GM18526 (cell line): ENCODE data around the gene NT5C.

Experiments used
- POLR2A ChIP-seq: IDR thresholded peaks from 3 replicates; pipeline ENCODE4 v1.6.1; 2011; ENCODE audit not compliant: insufficient read length; ENCODE audit errors: extremely low read depth

NT5C gene

DNA sequence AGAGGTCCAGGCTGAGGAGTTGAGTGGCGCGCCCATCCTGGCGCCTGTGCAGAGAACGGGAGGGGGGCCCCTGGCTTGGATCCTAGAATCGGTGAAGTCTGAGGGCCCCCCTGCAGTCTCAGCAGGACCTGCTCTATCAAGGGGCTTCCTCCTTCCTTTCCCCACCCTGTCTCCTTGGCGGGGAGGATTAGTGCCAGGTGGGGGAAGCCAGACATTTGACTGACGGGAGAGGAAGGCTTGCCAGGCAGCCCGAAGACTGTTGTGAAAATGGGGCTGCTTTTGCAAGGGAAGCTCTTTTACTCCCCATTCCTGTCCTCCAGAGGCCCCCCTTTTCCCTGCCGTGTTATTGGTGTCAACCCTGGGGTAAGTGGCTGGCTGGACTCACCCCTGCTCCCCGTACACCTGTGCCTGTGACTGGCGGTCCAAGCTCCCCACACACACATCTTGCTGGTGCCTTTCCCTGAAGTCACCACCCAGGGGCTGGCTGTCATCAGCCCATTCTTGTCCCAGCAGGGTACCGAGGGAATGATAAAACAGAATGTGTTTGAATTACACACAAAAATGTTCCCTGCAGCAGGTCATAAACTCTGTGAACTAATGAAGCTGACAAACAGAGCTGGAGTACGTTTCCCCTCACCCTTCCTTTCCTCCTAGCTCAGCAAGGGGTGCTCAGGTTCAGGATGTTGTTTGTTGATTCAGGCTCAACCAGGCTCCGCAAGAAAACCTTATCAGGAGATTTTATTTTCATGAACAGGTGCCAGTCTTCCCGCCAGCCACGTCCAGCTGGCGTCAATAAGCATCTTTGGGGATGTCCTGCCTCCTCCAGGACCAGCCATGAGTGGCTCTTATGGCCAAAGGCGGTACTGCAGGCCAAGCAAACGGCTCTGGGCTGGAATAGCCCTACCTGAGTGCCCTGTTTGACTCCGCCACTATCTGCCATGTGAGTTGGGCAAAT is 26.1 kb downstream of the NT5C start:
- TF ChIP-seq POLR2A, result no peak

GRCh38 chr17:75103601-75104554 is 27.7 kb downstream of the NT5C start:
- no peak for TF ChIP-seq POLR2A

DNA sequence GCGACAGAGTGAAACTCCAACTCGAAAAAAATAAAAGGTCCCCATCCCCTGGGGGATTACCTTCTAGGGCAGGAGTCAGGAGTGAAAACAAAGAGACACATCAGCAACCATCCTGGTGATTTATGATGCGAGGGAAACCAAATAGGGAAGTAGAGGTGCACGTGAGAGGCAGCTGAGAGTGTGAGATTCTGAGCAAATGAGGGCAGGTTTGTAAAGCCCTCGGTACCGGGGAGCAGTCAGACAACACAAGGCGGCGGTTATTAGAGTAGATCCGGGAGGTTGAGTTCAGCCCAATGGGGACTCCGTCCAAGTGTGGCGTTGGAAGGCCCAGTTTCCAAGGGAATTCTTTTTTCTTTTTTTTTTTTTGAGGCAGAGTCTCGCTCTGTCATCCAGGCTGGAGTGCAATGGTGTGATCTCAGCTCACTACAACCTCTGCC is 29.1 kb downstream of the NT5C start:
- TF ChIP-seq POLR2A, result no peak

- TF ChIP-seq POLR2A, result no peak
Measured at GRCh38 chr17:75099881-75100595, 31.5 kb downstream of the NT5C start.

- no peak for TF ChIP-seq POLR2A
Measured at GRCh38 chr17:75098861-75099260, 32.7 kb downstream of the NT5C start.

- no peak for TF ChIP-seq POLR2A
Measured at GRCh38 chr17:75097865-75098264, 33.7 kb downstream of the NT5C start.

- no peak for TF ChIP-seq POLR2A
Measured at GRCh38 chr17:75096082-75096625, 35.4 kb downstream of the NT5C start.

DNA sequence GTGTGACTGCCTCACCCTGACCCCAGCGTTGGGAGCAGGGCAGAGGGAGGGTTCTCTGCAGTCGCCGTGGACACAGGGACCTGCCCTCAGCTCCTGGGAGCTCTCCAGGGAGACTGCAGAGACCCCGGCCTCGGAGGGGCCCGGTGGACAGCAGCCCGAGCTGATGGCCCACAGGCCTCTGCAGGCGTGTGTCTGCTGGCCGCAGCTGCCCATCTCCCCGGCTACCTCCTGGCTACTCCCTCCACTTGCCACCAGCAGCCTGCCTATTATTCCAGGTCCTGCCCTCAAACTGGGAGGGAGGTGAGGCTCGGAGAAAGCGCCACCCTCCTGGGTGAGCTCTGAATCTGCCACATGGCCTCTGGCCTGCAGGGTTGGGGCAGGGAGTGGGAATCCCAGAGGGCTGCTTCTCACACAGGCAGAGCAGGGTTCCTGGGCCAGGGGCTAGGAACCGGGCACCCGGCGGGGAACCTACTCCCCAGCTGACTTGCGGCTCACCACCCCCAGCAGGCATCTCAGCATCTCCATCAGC is 36.6 kb downstream of the NT5C start:
- no peak for TF ChIP-seq POLR2A

- TF ChIP-seq POLR2A, result no peak
Measured at GRCh38 chr17:75093548-75094158, 37.9 kb downstream of the NT5C start.

DNA sequence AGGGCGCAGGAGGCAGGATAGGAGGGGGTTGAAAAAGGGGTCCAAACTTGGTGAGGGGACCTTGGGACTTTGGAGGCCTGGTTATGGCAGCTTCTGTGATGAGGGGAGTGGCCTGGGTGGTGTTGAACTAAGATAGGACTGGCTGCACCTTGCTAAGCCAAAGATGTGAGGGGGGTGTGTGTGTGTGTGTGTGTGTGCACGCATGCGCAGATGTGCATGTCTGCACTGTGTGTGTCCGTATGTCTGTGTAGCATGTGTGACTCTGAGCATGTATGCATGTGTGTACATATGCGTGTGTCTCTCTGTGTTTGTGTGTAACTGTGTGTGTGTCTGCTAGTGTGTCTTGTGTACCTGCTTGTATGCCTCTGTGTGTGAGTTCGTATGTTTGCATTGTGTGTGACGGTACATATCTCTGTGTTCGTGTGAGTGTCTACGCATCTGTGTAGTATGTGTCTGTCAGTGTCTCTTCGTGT is 39.7 kb downstream of the NT5C start:
- TF ChIP-seq POLR2A, result no peak

DNA sequence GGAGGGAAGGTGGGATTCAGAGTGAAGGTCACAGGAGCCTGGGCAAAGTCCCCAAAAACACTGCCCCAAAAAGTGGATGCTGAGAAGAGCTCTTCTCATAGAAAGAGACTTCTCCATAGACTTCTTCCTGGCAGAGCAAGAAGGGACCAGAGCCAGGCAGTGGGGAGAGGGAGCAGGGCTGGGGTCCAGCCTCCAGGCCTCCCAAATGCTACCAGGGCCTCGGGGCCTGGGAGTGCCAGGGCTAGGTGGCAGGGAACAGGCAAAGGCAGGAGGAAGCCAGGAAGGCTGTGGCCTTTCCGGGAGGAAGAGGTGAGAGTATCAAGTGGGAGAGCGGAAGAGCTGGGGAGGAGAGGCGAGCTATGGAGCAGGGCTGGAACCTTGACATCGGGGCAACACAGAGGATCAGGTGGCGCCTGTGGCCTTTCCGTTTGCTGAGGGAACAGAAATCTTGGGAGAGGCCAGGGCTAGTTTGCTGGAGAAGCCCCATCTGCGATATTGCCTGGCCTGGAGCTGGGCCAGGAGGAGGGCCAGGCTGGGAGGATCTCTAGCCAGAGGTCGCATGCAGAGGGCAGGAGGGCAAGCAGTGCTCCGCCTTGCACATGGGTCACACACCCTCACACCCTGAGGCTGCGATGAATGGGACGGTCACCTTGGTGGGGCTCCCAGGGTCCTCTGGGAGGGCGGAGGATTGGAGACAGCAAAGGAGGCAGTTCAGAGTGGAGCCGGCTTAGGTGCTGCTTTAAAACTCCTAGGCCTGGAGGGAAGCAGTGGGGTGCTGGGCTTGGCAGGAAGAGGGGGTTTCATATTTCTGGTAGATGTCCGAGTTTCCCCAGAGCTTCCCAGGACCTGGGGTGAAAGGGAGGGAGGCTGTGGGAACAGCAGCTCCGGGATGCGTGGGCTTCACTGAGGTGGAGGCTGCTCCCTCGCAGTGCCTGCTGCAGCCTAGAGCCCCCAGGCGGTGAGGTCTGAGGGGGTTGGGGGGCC is 40.4 kb downstream of the NT5C start:
- no peak for TF ChIP-seq POLR2A

DNA sequence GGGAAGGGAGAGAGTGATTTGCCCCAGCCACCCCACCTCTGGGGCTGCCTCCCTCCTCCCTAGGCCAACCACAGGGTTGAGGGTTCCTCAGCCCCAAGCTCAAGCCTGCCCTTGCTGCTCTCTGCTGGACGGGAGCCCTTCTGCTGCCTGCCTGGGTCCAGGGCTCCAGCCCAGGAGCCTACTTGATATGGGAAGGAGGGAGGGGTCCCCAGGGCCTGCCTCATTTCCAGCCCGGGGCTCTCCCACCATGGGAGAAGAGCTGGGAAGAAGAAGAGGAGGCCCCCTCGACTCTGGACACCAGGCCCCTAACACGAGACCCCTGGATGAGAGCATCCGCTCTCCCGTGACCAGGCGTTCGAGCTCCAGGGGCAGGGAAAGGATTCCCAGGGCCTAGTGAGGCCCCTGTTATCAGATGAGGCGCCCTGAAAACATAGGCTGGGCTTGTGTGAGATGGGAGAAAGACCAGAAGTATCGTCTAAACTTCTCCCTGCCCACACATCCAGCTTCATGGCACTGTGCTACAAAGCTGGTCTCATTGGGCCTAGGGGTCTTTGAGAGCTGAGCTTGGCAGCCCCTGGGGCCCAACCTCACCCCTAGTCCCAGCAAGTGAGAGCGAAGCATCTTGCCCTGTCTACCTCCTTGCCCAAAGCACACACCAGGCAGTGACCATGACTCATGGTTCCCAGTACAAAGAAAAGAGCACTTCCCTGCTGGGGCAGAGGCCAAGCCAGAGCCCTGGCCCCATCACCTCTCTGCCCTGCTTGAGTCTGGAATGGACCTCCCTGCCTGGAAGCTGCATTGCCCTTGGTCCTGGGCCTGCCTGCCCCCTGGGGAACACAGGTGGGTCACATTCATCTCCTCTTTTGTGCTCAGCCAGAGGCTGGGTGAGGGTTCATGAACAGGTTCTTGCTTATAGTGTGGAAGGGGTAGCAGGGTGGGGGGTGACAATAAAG is 42.8 kb downstream of the NT5C start:
- TF ChIP-seq POLR2A, result no peak
